GM23338 (cell line): ENCODE measurements around the gene ROS1. TPM values are rescaled to one million over a fixed set of nuclear protein-coding genes. Genes with fewer than 3 reads are reported as not detected.

Source experiments
- ATAC-seq: fragments of 200-7000 bp; cut with Tn5 transposase; 3 replicates; pipeline ENCODE4 v1.9.1; 2020
- DNase-seq: peaks from one replicate; pipeline ENCODE4 v3.0.0-alpha.2; 2015; ENCODE audit warnings: low spot score
- H2AFZ ChIP-seq: fragments of 200-600 bp; sonication (generic); 2 replicates; pipeline ENCODE4 v1.8.0; 2016; ENCODE audit warnings: antibody characterized with exemption, mild to moderate bottlenecking, moderate library complexity
- H3F3A ChIP-seq: fragments of 200-600 bp; sonication (generic); replicated peaks from 2 replicates; pipeline ENCODE4 v1.8.0; 2017; ENCODE audit warnings: antibody characterized with exemption, mixed run types, low read depth
- H3K27ac ChIP-seq: fragments of 200-600 bp; sonication (generic); 2 replicates; pipeline ENCODE4 v1.6.1; 2016; ENCODE audit warnings: low read depth
- H3K27me3 ChIP-seq: fragments of 200-600 bp; sonication (generic); 2 replicates; pipeline ENCODE4 v1.8.0; 2016; ENCODE audit warnings: mild to moderate bottlenecking, mixed run types, moderate library complexity; ENCODE audit not compliant: insufficient read depth
- H3K36me3 ChIP-seq: fragments of 200-600 bp; sonication (generic); 2 replicates; pipeline ENCODE4 v1.8.0; 2016; ENCODE audit warnings: mild to moderate bottlenecking; ENCODE audit not compliant: insufficient read depth
- H3K4me1 ChIP-seq: fragments of 200-600 bp; sonication (generic); 2 replicates; pipeline ENCODE4 v1.8.0; 2016; ENCODE audit warnings: mild to moderate bottlenecking, moderate library complexity; ENCODE audit not compliant: insufficient read depth
- H3K4me2 ChIP-seq: fragments of 200-600 bp; sonication (generic); 2 replicates; pipeline ENCODE4 v1.7.1; 2017; ENCODE audit warnings: mixed run types
- H3K4me3 ChIP-seq: fragments of 200-600 bp; sonication (generic); 2 replicates; pipeline ENCODE4 v1.6.1; 2016; ENCODE audit warnings: mixed run types
- H3K79me2 ChIP-seq: fragments of 200-600 bp; sonication (generic); replicated peaks from 2 replicates; pipeline ENCODE4 v1.8.0; 2017; ENCODE audit warnings: mild to moderate bottlenecking; ENCODE audit not compliant: insufficient read depth
- H3K9me2 ChIP-seq: fragments of 200-600 bp; sonication (generic); 2 replicates; pipeline ENCODE4 v1.8.0; 2017; ENCODE audit not compliant: insufficient read depth
- H4K20me1 ChIP-seq: fragments of 200-600 bp; sonication (generic); replicated peaks from 2 replicates; pipeline ENCODE4 v1.8.0; 2017; ENCODE audit warnings: mild to moderate bottlenecking; ENCODE audit not compliant: insufficient read depth
- H3K27ac Mint-ChIP-seq: 2 replicates; pipeline ENCODE4 v1.8.0; 2020; ENCODE audit warnings: inconsistent platforms, mild to moderate bottlenecking, moderate library complexity, mixed read lengths
- H3K27me3 Mint-ChIP-seq: 3 replicates; pipeline ENCODE4 v1.8.0; 2022; ENCODE audit warnings: low read depth, mild to moderate bottlenecking, moderate library complexity, mixed read lengths, inconsistent platforms; ENCODE audit not compliant: insufficient read depth, poor library complexity
- H3K36me3 Mint-ChIP-seq: 3 replicates; pipeline ENCODE4 v1.8.0; 2021; ENCODE audit warnings: low read depth, mild to moderate bottlenecking, inconsistent platforms, moderate library complexity, mixed read lengths
- H3K4me1 Mint-ChIP-seq: 3 replicates; pipeline ENCODE4 v1.8.0; 2020; ENCODE audit warnings: mild to moderate bottlenecking, inconsistent platforms, mixed read lengths
- H3K4me3 Mint-ChIP-seq: 3 replicates; pipeline ENCODE4 v1.8.0; 2021; ENCODE audit warnings: moderate library complexity, mild to moderate bottlenecking, inconsistent platforms, mixed read lengths
- H3K9me3 Mint-ChIP-seq: 3 replicates; pipeline ENCODE4 v1.8.0; 2020; ENCODE audit warnings: moderate library complexity, mild to moderate bottlenecking, inconsistent platforms, mixed read lengths
- CREB1 ChIP-seq: fragments of 250-450 bp; sonication (Bioruptor Pico); IDR thresholded peaks from 2 replicates; pipeline ENCODE4 v1.5.0; 2020; ENCODE audit warnings: low read depth, mild to moderate bottlenecking, moderate library complexity
- ETS1 ChIP-seq: IDR thresholded peaks from 2 replicates; pipeline ENCODE4 v1.6.1; 2016; ENCODE audit warnings: antibody characterized with exemption
- EZH2 ChIP-seq: fragments of 200-600 bp; sonication (generic); IDR thresholded peaks from one replicate; pipeline ENCODE4 v1.8.0; 2017; ENCODE audit warnings: antibody characterized with exemption, mild to moderate bottlenecking, low read depth; ENCODE audit not compliant: unreplicated experiment
- EZH2phosphoT487 ChIP-seq: fragments of 200-600 bp; sonication (generic); IDR thresholded peaks from one replicate; pipeline ENCODE4 v1.8.1; 2018; ENCODE audit warnings: antibody characterized with exemption; ENCODE audit not compliant: unreplicated experiment
- JUNB ChIP-seq: IDR thresholded peaks from one replicate; pipeline ENCODE4 v1.6.1; 2016; ENCODE audit warnings: antibody characterized with exemption; ENCODE audit not compliant: unreplicated experiment
- NANOG ChIP-seq: IDR thresholded peaks from 2 replicates; pipeline ENCODE4 v1.6.1; 2016; ENCODE audit warnings: antibody characterized with exemption, borderline replicate concordance
- POLR2AphosphoS5 ChIP-seq: IDR thresholded peaks from 2 replicates; pipeline ENCODE4 v1.6.1; 2016; ENCODE audit warnings: antibody characterized with exemption, low read depth
- REST ChIP-seq: IDR thresholded peaks from one replicate; pipeline ENCODE4 v1.6.1; 2018; ENCODE audit warnings: antibody characterized with exemption; ENCODE audit not compliant: unreplicated experiment
- ZNF331 ChIP-seq: fragments of 250-450 bp; sonication (Bioruptor Pico); IDR thresholded peaks from 2 replicates; pipeline ENCODE4 v1.5.0; 2020; ENCODE audit warnings: low read depth, mild to moderate bottlenecking, moderate library complexity
- polyA plus RNA-seq: library from polyadenylated mRNA; unstranded; fragments of >200 nt; fragmentation: Nextera tagmentation; extraction: Ambion mirVana; gene quantifications from 2 replicates; pipeline ENCODE4 v1.2.1, GENCODE V29; 2016
- total RNA-seq: library from RNA; depleted of rRNA; stranded (reverse); fragments of >200 nt; shearing (Covaris generic); gene quantifications from 2 replicates; pipeline ENCODE4 v1.2.3, GENCODE V29; 2014
- TF ChIP-seq, protein P1 (sequence below), 2 experiments: fragments of 200-600 bp in 1 of 2; sonication (generic) in 1 of 2; conservative IDR thresholded peaks; 2 replicates each; pipeline versions ENCODE4 v1.5.1 to v1.6.1; 2016 to 2017; ENCODE audit warnings: antibody characterized with exemption in 2 of 2, low read depth in 2 of 2, mild to moderate bottlenecking in 2 of 2, moderate library complexity in 1 of 2

The ROS1 gene
- total and polyA plus RNA-seq, 2 experiments from 2014 or later: not detected

GRCh38 chr6:117451671-117452070 is 25.9 kb upstream of the ROS1 start:
- no peaks in the 10 kb centered on the region for H4K20me1 ChIP-seq
- H2AFZ ChIP-seq: peak overlapping the region; percentile 52
- H3K36me3 Mint-ChIP-seq: no peaks in the 10 kb centered on the region
- H3K27me3 ChIP-seq: no peaks in the 10 kb centered on the region
- DNase-seq: no peak
- no peaks in the 10 kb centered on the region for H3F3A ChIP-seq
- H3K27ac ChIP-seq: no peak overlapping the region
- peaks cover 14% of the 10 kb centered on the region for H3K4me1 Mint-ChIP-seq
- H3K4me3 ChIP-seq: no peak overlapping the region
- TF ChIP-seq JUNB: no peak
- no peak for TF ChIP-seq POLR2AphosphoS5
- no peak for TF ChIP-seq EZH2
- no peak for TF ChIP-seq CREB1 (CRISPR knock-in tag)
- no peak for TF ChIP-seq ZNF331 (CRISPR knock-in tag)
- TF ChIP-seq EZH2phosphoT487: no peak
- no peak for TF ChIP-seq REST
- TF ChIP-seq ETS1: no peak
- TF ChIP-seq NANOG: no peak
- H3K4me3 Mint-ChIP-seq: no peak overlapping the region
- H3K4me2 ChIP-seq: no peak overlapping the region
- no peak overlapping the region for H3K27ac Mint-ChIP-seq
- no peak for ATAC-seq
- no peaks in the 10 kb centered on the region for H3K9me3 Mint-ChIP-seq
- H3K9me2 ChIP-seq: no peaks in the 10 kb centered on the region
- H3K79me2 ChIP-seq: no peaks in the 10 kb centered on the region
- no peaks in the 10 kb centered on the region for H3K36me3 ChIP-seq
- H3K4me1 ChIP-seq: peaks cover 12% of the 10 kb centered on the region
- no peaks in the 10 kb centered on the region for H3K27me3 Mint-ChIP-seq

DNA sequence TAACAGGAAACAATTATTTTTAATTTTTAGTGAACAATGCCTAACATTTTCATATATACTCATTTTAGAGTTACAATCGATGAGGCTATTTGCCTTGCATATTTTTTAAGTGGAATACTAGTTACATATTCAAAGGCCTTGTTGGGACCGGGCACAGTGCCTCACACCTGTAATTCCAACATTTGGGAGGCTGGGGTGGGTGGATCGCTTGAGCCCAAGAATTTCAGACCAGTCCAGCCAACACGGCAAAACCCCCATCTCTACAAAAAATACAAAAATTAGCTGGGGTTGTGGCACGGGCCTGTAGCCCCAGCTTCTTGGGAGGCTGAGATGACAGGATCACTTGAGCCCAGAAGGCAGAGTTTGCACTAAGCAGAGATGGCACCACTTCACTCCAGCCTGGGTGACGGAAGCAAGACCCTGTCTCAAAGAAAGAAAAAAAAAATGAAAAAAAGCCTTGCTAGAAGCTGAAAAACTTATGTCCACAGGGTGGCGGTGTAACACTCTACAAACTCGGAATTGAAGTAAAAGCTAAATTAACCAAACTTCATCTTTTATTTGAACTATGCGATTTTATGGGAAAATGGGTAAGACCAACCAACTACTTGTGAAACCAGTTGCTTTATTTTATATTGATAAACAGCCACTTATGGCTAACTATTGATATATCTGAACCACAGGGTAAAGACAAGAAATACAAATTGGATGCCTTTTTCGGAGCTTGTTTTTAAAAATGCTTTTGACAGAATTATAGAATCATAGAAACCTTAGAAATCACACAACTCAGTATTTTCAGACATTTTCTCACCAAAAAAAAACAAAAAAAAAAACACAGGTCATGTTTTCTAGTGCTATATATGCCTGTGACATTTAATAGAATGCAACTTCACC is 24.1 kb upstream of the ROS1 start:
- Mint-ChIP-seq H3K4me1 (peaks cover 14% of the 10 kb centered on the region), H3K36me3 (no peaks in the 10 kb centered on the region), H3K27ac (no peak overlapping the region), H3K9me3 (no peaks in the 10 kb centered on the region), H3K4me3 (no peak overlapping the region), H3K27me3 (no peaks in the 10 kb centered on the region)
- peaks cover 12% of the 10 kb centered on the region for H3K4me1 ChIP-seq
- no peak overlapping the region for H3K4me2 ChIP-seq
- H3K36me3 ChIP-seq: no peaks in the 10 kb centered on the region
- peak; percentile 89 for DNase-seq
- H3K79me2 ChIP-seq: no peaks in the 10 kb centered on the region
- H3K27ac ChIP-seq: no peak overlapping the region
- TF ChIP-seq, protein P1, sequence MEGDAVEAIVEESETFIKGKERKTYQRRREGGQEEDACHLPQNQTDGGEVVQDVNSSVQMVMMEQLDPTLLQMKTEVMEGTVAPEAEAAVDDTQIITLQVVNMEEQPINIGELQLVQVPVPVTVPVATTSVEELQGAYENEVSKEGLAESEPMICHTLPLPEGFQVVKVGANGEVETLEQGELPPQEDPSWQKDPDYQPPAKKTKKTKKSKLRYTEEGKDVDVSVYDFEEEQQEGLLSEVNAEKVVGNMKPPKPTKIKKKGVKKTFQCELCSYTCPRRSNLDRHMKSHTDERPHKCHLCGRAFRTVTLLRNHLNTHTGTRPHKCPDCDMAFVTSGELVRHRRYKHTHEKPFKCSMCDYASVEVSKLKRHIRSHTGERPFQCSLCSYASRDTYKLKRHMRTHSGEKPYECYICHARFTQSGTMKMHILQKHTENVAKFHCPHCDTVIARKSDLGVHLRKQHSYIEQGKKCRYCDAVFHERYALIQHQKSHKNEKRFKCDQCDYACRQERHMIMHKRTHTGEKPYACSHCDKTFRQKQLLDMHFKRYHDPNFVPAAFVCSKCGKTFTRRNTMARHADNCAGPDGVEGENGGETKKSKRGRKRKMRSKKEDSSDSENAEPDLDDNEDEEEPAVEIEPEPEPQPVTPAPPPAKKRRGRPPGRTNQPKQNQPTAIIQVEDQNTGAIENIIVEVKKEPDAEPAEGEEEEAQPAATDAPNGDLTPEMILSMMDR (conservative IDR thresholded peaks at IDR 0.05; ENCODE audit: low read depth in 2 of 2): peak; percentile 69 to 83
- no peak for TF ChIP-seq REST
- H3K27me3 ChIP-seq: no peaks in the 10 kb centered on the region
- peak; percentile 67 for ATAC-seq
- H4K20me1 ChIP-seq: no peaks in the 10 kb centered on the region
- H2AFZ ChIP-seq: no peak overlapping the region
- H3K4me3 ChIP-seq: no peak overlapping the region
- H3F3A ChIP-seq: no peaks in the 10 kb centered on the region
- no peaks in the 10 kb centered on the region for H3K9me2 ChIP-seq
